ENCODE results near the gene HOGA1.
"Not testable (repeated sequence)": the region's sequence is repeated elsewhere in the genome, so short reads cannot be mapped to it uniquely, and the experiment has no call there.

HOGA1 gene

DNA sequence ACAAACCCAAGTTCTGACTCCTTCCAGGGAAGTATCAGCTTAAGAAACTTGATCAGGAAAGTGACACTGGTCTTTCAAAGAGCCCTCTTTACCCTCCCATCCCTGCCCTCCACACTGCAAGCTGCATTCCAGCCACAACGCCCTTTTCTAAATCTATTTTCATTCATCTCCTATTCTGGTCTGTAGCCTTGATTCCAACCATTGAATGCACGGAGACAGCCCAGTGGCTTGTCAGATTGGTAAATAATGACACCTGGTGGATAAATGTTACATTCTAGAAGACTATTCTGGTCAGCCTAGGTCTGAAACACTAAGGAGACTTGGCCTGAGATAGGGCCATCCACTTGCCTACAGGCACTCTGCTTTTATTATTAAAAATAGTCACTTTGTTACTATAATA is 28.2 kb downstream of the HOGA1 start:
- no peak for DNase-seq

DNA sequence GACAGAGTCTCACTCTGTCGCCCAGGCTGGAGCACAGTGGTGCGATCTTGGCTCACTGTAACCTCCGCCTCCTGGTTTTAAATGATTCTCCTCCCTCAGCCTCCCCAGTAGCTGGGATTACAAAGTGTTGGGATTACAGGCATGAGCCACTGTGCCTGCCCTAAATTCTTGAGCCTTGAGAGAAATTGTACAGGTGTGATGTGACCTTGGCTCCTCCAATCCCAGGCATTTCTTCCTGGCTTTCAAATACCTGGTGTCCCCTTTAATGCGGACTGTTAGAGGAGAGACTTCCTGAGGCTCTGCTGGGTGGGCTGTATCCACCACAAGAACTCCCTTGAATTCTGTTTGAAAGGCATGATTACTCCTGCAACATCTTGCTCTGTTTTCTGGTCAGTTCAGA is 34.1 kb downstream of the HOGA1 start:
- DNase-seq = no peak

DNA sequence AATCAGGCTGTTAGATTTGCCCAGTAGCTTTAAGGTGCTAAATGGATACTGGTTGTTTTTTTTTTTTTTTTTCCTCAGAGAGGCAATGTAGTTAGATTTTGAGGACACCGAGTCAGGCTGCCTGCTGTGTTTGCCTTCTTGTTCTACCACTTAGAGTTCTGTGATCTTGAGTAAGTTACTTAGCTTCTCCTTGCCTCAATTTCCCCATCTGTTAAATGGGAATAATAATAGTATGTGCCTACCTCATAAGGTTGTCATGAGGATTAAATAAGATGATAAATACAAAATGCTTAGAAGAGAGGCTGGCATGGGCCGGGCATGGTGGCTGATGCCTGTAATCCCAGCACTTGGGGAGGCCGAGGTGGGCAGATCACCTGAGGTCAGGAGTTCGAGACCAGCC is 34.5 kb downstream of the HOGA1 start:
- no peak for DNase-seq

DNA sequence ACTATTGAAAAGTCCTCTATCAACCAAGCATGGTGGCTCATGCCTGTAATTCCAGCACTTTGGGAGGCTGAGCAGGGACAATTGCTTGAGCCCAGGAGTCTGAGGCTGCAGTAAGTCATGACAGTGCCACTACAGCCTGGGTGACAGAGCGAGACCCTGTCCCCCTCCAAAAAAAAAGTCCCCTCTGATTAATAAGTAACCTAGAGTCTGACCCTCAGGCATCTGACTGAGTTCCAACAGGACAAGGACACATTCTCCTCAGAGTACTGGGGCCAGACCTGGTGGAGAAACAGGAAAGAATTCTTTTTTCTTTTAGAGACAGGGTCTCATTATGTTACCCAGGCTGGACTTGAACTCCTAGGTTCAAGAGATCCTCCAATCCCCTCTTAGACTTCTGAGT is 39.1 kb downstream of the HOGA1 start:
- DNase-seq = no peak

DNA sequence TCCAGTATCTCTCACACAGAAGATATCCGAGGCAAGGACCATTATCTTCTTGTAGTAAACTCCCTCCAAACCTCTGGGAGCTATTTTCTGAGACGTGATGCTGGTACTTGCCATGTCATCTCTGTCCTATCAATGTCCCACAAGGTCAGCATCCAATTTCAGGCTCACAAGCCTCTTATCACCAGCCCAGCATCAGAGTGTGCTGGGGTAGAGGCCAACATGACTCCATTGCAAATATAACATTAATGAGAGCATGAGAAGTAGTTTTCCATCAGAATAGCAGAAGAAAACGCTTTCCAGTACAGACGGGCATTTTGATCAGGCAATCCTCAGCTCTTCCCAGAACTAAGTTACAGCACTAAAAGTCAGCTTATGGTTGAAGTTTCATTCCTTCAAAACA is 43.5 kb downstream of the HOGA1 start:
- DNase-seq = no peak

DNA sequence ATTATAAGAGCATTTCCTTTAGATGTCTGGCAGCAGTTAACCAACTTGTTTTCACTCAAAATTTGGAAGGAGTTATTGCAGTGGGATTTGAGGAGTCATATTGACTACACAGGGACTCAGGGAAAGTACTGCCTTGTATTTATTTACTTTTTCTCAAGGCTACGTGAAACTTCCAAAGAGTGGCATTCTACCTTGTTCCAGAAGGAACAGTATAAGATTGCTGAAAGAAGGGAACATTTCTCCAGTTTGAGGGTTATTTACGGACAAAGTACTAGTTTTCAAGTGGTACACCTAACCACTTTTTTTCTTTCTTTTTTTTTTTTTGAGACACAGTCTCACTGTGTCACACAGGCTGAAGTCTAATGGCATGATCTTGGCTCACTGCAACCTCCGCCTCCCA is 44.0 kb downstream of the HOGA1 start:
- no peak for DNase-seq

DNA sequence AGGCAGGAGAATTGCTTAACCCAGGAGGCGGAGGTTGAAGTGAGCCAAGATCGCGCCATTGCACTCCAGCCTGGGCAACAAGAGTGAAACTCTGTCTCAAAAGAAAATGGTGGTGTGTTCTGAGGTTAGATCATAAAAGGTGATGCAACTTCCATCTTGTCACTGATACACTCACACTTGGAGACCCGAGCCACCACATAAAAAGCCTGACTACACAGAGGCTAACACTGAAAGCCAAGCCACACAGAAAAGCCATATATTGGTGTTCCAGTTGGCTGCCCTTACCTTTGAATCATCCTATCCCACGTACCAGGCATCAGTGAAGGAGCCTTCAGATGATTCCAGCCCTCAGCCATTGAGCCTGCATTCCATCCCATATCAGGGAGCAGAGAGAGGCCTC is 45.1 kb downstream of the HOGA1 start:
- DNase-seq = no peak

DNA sequence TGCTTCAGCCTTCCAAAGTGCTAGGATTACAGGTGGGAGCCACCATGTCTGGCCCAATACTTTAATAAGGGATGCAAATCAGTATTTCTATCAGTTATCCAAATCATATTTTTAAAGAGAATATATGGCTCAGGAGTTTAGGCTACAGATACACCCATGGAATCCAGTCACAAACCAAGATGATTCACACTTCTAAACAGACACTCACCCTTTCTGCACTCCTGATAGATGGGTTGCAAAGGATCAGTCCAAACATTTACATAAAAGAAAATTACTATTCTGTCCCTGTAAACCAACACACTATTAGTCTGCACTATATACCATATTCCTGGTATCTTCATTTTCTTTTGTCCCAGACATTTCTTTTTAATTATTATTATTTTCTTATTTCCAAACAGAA is 46.9 kb downstream of the HOGA1 start:
- no peak for DNase-seq

DNA sequence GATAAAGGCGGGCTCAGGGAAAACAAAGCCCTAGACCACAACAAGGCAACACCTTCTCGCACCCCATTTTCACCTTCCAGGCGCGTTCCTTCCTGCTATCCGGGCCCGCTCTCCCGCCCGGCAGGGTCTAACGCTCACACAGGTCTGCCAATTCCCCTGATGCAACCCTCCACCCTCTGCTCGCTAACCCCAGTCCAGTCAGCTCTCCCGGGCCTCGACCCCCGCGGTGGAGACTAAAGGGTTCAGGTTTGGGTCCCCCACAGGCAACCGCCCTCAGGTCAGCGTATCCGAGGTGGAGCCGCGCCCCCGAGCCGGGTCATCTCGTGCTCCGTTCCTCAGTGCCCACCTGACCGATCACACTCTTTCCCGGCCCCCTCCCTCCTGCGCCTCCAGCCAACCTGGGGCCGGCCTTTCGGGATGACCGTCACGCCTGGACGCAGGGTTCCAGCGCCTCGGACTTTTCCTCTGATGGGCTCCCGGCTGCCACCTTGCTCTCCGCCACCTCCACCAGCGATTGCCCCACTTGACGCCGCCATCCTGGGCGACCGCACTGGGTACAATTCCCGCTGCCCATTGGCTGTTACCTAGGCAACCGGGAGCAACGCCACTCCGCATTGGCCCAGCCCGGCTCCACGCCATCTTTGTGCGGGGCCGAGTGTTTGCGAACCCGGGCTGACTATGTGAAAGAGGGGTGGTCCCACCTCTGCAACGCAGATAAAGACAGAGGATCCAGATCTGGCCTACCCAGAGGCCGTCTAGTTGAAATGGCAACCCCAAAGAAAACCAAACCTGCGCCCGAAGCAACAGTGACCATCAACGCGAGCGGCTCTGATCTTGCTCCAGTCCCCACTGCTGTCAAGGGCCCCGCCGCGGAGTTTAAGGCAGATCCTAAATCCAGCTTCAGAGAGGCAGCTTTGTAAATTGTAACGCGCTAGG is 49.0 kb downstream of the HOGA1 start, which contains the start of gene MORN4:
MORN4 (minus strand) TSS at position 552 of the 936 bp plus-strand sequence. CDS start 13,847 bp downstream, outside the sequence.
- peak; percentile 52 for DNase-seq

DNA sequence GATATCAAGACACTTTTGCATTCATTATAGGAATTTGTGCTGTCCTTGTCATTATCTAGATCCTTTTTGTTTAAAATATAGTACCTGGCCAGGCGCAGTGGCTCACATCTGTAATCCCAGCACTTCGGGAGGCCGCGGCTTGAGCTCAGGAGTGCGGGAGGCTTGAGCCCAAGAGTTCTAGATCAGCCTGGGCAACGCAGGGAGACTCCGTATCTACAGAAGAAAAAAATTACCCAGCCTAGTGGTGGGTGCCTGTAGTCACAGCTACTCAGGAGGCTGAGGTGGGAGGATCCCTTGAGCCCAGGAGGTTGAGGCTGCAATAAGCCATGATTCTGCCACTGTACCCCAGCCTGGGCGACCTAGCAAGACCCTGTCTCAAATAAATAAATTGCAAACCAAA is 49.7 kb downstream of the HOGA1 start:
- DNase-seq = no peak

DNA sequence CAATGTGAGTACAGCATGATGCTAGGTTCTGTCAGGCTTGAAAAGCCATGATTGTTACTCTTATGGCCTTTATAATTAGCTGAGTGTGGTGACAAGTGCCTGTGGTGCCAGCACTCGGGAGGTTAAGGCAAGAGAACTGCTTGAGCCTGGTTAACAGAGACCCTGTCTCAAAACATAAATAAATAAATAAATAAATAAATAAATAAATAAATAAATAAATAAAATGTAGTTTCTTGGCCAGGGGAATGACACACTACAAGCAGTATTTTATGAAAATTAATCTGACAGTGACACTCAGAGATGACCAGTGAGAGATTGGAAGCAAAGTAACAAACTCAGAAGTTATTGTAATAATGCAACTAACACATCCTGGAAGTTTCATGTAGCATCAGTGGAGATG is 51.4 kb downstream of the HOGA1 start:
- DNase-seq = no peak

DNA sequence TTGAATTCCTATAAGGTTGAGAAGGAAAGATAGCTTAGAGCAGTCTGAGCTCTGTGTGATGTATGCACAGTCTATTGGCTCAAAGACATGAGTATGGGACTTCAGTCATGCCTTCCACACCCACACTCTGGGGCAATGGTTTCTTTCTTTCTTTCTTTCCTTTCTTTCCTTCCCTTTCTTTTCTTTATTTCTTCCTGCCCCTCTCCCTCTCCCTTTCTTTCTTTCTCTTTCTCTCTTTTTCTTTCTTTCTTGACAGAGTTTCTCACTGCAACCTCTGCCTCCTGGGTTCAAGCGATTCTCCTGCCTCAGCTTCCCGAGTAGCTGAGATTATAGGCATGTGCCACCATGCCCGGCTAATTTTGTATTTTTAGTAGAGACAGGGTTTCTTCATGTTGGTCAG is 54.9 kb downstream of the HOGA1 start:
- DNase-seq = not testable (repeated sequence)

DNA sequence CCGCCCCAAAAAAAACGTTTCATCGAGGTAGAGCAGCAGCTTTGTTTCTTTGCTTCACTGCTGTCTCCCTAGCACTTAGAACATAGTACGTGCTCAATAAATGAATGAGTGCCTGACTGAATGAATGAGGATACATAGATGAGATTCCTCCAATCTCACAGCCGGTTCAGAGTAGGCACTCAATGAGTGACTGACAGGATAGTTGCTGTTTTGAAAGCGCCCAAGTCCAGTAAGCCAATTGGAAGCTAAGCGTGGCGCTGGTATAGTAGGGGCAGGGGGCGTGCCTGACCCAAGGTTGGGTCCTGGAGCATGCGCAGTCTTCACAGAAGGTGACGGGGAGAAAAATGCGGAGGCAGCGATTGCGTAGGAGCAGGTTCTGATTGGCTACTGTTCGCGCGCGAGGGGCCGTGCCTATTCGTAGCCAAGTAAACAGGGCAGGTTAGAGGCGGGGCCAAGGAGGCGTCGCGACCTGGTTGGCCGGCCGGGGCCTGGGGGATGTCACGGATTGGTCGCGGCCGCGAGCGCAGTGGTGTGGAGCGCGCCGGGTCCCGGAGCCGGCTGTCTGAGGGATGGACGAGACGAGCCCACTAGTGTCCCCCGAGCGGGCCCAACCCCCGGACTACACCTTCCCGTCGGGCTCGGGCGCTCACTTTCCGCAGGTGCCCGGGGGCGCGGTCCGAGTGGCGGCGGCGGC is 56.1 kb downstream of the HOGA1 start, which contains the start of gene PI4K2A:
PI4K2A (plus strand) TSS at position 498 of the 694 bp plus-strand sequence; CDS start at position 570, 72 bp downstream.
- DNase-seq = peak; percentile 77

DNA sequence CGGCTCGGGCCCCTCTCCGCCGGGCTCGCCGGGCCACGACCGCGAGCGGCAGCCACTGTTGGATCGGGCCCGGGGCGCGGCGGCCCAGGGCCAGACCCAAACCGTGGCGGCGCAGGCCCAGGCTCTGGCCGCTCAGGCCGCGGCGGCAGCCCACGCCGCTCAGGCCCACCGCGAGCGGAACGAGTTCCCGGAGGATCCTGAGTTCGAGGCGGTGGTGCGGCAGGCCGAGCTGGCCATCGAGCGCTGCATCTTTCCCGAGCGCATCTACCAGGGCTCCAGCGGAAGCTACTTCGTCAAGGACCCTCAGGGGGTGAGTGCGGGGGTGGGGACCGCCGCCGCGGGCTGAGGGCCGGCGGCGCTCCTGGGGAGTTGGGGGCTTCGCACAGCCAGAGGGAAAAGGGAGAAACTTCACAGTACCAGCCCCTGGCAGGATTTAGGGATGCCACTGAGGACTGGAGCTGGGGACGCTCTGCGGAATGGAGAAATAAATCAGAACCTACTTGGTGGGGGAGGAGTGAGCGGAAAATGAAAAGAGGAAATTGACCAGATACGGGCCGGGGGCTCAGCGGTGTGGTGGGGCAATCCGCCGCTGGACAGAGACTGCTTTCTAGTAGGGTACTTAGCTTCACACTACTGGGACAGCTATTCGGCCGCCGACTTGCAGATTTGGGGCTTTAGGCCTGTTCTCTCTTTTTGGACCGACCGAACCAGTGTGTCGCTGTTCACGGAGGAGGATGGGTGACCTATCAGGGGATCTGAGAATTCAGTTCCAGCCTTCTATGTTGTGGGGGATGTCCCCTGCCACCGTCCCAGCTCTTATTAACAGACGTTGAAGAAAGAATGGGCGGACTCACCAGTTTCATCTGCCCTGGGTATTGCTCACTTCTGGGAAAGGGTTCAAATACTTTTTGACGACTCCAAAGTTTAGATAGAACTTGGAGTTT is 57.0 kb downstream of the HOGA1 start:
- no peak for DNase-seq

DNA sequence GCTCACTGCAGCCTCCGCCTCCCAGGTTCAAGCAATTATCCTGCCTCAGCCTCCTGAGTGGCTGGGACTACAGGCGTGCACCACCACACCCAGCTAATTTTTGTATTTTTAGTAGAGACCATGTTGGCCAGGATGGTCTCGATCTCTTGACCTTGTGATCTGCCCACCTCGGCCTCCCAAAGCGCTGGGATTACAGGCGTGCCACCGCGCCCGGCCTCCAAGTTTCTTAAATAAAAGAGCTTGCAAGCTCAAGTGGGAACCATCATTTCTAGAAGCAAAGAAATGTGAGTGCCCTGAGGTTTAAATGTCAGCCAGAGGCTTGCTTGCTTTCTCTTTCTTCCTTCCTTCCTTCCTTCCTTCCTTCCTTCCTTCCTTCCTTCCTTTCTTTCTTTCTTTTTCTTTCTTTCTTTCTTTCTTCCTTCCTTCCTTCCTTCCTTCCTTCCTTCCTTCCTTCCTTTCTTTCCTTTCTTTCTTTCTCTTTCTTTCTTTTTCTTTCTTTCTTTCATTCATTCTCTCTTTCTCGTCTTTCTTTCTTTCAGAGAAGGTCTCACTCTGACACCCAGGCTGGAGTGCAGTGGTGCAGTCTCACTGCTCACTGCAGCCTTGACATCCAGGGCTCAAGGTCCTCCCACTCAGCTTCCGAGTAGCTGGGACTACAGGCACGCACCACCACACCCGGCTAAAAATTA is 58.4 kb downstream of the HOGA1 start:
- not testable (repeated sequence) for DNase-seq

DNA sequence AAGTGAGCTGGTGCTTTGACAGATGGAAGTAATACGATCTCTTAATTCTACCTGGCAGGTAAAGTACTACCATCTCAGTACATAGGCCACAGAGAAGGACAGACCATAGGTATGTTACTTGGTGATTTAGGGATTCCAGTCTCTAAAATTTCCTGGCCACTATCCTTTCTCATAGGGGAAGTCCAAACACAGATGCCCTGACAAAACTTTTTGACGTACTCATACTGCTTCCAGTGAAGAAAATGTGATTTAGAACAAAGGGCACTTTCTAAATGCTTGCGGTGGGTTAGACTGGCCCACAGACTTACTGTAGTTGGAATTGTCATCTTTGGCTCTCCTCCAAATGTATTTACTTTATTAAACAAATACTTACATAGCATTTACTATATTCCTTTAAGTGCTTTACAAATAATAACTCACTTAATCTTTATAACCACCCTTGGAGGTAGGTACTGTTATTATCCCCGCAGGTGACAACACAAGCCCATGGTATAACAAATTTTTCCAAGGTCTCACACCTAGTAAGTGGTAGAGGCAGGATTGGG is 59.3 kb downstream of the HOGA1 start:
- DNase-seq = no peak

DNA sequence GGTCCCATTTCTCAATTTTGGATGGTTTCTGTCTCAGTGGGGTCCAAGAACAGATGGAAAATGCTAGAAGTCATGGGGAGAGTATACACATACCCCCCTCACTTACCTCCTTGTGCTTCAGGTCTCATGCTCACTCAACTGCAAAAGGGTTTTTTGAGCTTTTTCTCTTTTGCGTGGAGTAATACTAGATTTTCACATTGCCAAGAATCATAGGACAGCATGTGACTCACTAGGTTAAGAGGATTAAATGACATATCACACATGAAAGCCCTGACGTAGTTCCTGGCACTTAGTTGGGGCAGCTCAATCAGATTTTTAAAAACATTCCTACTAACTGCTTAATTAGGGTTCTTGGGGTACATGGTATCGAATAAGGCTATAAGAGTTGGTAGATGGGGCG is 60.7 kb downstream of the HOGA1 start:
- DNase-seq = no peak

DNA sequence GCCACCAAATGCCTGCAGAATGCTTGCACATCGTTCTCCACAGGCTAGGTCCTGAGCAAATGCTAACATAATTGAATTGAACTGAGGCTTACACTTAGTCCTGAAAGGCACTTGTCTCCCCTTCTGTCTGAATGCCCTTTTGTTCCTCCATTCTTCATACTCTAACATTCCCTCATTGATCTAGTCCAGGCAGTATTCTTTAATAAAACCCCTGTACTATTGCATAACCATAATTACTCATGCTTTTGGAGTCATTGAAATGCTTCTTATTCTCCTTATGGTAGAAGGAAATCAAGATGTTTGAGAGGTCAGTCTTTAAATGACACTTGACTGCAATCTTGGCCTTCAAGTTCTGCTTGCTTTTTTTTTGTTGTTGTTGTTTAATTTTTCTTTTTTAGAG is 63.4 kb downstream of the HOGA1 start:
- DNase-seq = no peak

DNA sequence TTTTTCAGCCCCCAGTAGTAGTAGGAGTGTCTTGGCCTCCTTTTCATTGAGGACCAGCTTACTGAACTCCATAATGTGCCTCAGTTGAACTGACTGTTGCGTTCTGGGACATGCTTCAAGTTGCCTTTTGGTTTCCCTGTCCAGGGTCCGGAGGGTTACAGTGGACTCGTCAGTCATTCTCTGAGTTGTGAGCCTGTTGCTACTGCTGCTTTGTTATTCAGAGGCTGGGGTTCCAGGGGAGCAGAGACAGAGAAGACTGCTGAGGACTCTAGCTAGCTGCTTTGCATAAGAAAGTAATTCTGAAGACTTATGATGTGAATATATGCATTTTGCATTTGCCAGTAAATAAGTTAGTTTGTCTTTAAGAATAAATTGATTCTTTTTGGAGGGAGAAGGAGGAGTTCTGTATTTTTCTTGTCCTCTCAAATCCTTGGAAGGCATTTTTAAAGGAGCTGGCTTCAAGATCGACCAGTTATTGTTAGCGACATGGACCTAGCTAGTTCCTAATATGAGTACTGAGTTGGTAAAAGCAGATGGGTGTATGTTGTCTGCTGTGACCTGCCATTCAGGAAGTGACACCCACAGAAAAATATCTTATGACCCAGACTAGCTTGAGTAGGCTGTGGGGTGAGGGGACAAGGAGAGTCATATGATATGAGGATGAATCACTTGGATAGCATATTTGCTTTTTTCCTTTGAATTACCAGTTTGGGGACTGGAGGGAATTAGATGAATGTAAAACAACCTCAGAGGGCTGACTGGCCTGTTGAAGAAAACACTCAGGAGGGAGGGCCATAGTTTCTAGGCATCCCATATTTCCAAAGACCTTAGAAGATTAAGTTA is 64.6 kb downstream of the HOGA1 start:
- DNase-seq = no peak

DNA sequence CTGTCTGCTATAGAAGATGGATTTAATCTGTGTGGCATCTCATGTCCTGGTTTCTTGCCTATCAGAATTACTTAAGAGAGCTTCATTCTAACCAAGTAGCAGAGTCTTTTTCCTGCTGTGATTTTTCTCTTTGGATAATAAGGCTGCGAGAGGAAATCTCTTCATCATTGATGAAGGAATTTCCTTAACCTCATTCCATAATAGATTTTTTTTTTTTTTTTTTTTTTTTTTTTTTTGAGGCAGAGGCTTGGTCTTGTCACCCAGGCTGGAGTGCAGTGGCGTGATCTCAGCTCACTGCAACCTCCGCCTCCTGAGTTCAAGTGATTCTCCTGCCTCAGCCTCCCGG is 65.2 kb downstream of the HOGA1 start:
- not testable (repeated sequence) for DNase-seq

DNA sequence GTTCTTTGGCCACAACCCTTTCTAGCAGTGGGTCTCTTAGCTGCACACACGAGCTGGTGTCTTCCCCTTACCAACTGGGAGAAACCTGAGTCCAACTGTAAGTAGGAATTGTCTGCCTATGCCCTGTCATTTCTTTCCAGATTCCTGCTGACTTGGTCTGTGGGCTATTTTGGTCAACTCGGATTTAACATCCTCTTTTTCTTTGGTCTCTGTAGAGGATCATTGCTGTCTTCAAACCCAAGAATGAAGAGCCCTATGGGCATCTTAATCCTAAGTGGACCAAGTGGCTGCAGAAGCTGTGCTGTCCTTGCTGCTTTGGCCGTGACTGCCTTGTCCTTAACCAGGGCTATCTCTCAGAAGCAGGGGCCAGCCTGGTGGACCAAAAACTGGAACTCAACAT is 66.5 kb downstream of the HOGA1 start:
- DNase-seq = no peak
